ENCODE data around the gene PLOD3. TPM values are rescaled to one million over a fixed set of nuclear protein-coding genes. Genes with fewer than 3 reads are reported as not detected.
A peak's percentile ranks its signal among the peaks of the same experiment; 100 is the strongest.

Gene PLOD3
- total RNA-seq, 1 donor from 2014 or later, result 41.5 TPM

GRCh38 chr7:101245147-101245668 is 27.8 kb upstream of the PLOD3 start:
- Histone ChIP-seq H3K27ac (peak overlapping the region; percentile 97), H3K9me3 (no peaks in the 10 kb centered on the region), H3K36me3 (peaks cover 0 to 6% of the 10 kb centered on the region in 2 donors), H3K4me1 (peaks cover 51% of the 10 kb centered on the region), H3K27me3 (no peaks in the 10 kb centered on the region), H3K4me3 (peak overlapping the region; percentile 77 to 85)
- TF ChIP-seq CTCF (IDR thresholded peaks at IDR 0.05), result no peak
- no peak for TF ChIP-seq POLR2A (IDR thresholded peaks at IDR 0.05)
- TF ChIP-seq POLR2AphosphoS5 (IDR thresholded peaks at IDR 0.05; ENCODE audit: insufficient read depth in 1 of 2, low read depth in 1 of 2), result no peak
- no peak for DNase-seq (ENCODE audit: extremely low spot score in 2 of 2)
- intact Hi-C loops (cut with DNase I), result no loop called here

GRCh38 chr7:101244375-101245146 is 27.2 kb upstream of the PLOD3 start, which contains the start of gene FIS1:
FIS1 (minus strand) TSS chr7:101245081; CDS start chr7:101245004, 77 bp downstream.
- no peaks in the 10 kb centered on the region for H3K9me3 ChIP-seq
- peak within 1 kb of the TSS; percentile 97 for H3K27ac ChIP-seq
- H3K36me3 ChIP-seq, result peaks cover 0 to 12% of the 10 kb centered on the region in 2 donors
- intact Hi-C loops (cut with DNase I), result no loop called here
- TF ChIP-seq CTCF (IDR thresholded peaks at IDR 0.05) (peak; percentile 30 to 90 (median 90)), POLR2AphosphoS5 (IDR thresholded peaks at IDR 0.05; ENCODE audit: insufficient read depth in 1 of 2, low read depth in 1 of 2) (peak; percentile 90 to 98), POLR2A (IDR thresholded peaks at IDR 0.05) (peak in 1 of 2 donors; percentile 71)
- H3K4me1 ChIP-seq, result peaks cover 52% of the 10 kb centered on the region
- peak within 1 kb of the TSS; percentile 77 to 85 for H3K4me3 ChIP-seq
- H3K27me3 ChIP-seq, result no peaks in the 10 kb centered on the region
- no peak for DNase-seq (ENCODE audit: extremely low spot score in 2 of 2)

- DNase-seq (ENCODE audit: extremely low spot score in 2 of 2), result no peak
- peak overlapping the region; percentile 97 for H3K27ac ChIP-seq
- TF ChIP-seq POLR2A (IDR thresholded peaks at IDR 0.05), result no peak
- TF ChIP-seq CTCF (IDR thresholded peaks at IDR 0.05), result no peak
- TF ChIP-seq POLR2AphosphoS5 (IDR thresholded peaks at IDR 0.05; ENCODE audit: insufficient read depth in 1 of 2, low read depth in 1 of 2), result no peak
- intact Hi-C loops (cut with DNase I), result no loop called here
- H3K4me3 ChIP-seq, result peak overlapping the region; percentile 77 to 85
- H3K4me1 ChIP-seq, result peaks cover 53% of the 10 kb centered on the region
- peaks cover 0 to 17% of the 10 kb centered on the region in 2 donors for H3K36me3 ChIP-seq
- no peaks in the 10 kb centered on the region for H3K27me3 ChIP-seq
- H3K9me3 ChIP-seq, result no peaks in the 10 kb centered on the region
These were observed 26.4 kb upstream of the PLOD3 start for GRCh38 chr7:101243646-101244374.

GRCh38 chr7:101241443-101242349 is 24.3 kb upstream of the PLOD3 start:
- Histone ChIP-seq H3K27me3 (no peaks in the 10 kb centered on the region), H3K36me3 (peaks cover 0 to 17% of the 10 kb centered on the region in 2 donors), H3K27ac (no peak overlapping the region), H3K4me1 (peaks cover 74% of the 10 kb centered on the region), H3K9me3 (no peaks in the 10 kb centered on the region), H3K4me3 (no peak overlapping the region)
- TF ChIP-seq POLR2AphosphoS5 (IDR thresholded peaks at IDR 0.05; ENCODE audit: insufficient read depth in 1 of 2, low read depth in 1 of 2), result no peak
- TF ChIP-seq POLR2A (IDR thresholded peaks at IDR 0.05), result no peak
- no peak for TF ChIP-seq CTCF (IDR thresholded peaks at IDR 0.05)
- intact Hi-C loops (cut with DNase I), result no loop called here
- no peak for DNase-seq (ENCODE audit: extremely low spot score in 2 of 2)

All from vagina (tissue), 2 donors.